Activated CD8-positive, alpha-beta memory T cell treated with anti-CD3 and anti-CD28 coated beads for 4 hours (primary cell): ENCODE data around the gene WNK1.

Experiments used
- DNase-seq, 2 donors: peaks; one replicate each; pipeline ENCODE4 v3.0.0-alpha.2; 2020; ENCODE audit warnings: low read depth in 2 of 2

WNK1 gene

GRCh38 chr12:949453-950191 is 197.2 kb downstream of the WNK1 start, which contains the start of gene RAD52:
Gene RAD52, minus strand, starts transcription at chr12:949694. Its CDS starts 16,636 bp downstream, at chr12:933058.
- peak; percentile 93 to 94 for DNase-seq

- no peak for DNase-seq
These were observed 198.8 kb downstream of the WNK1 start for GRCh38 chr12:951176-951575.

- DNase-seq = no peak
These were observed 201.4 kb downstream of the WNK1 start for GRCh38 chr12:953776-954175.

- DNase-seq = no peak
These were observed 202.4 kb downstream of the WNK1 start for GRCh38 chr12:954741-955140.

- DNase-seq = no peak
These were observed 203.6 kb downstream of the WNK1 start for GRCh38 chr12:955939-956338.

- no peak for DNase-seq
These were observed 206.3 kb downstream of the WNK1 start for GRCh38 chr12:958588-959123.
